Bone marrow (tissue), 2 donors: ENCODE measurements around the gene TUBB8.
"Not testable (repeated sequence)": the region's sequence is repeated elsewhere in the genome, so short reads cannot be mapped to it uniquely, and the experiment has no call there.

Source experiments
- DNase-seq, 2 donors: peaks; one replicate each; lab custom pipeline; 2025; lab: John Stamatoyannopoulos, UW

The TUBB8 gene

DNA sequence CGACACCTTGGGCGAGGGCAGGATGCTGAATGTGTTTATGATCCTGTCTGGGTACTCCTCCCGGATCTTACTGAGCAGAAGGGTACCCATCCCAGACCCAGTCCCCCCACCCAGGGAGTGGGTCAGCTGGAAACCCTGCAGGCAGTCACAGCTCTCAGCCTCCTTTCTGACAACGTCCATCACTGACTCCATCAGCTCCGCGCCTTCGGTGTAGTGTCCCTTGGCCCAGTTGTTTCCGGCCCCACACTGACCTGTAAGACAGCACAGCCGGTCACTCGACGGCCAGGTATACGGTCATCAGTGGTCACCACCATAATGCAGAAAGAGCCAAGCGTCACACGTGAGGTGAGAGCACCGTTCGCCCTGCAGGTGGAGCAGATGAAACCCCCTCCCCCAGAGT, 1.2 kb downstream of the TUBB8 start:
- not testable (repeated sequence) for DNase-seq

DNA sequence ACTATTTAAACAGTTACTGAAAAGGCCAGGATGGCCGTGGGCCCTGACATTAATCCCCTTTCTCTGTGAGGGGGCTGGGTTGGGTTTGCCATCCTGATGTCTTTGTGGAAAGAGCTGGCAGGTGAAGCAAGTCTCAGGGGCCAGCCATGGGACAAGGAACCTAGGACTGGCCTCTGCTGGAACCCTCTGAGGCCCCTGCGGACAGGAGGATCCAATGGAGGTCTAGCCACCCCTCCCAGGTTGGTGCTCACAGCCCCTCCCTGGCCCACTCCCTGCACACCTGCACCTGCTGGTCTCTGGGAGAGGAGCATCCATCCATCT, 35.8 kb downstream of the TUBB8 start:
- not testable (repeated sequence) for DNase-seq

- not testable (repeated sequence) for DNase-seq
Measured at GRCh38 chr10:12444-13314, 36.4 kb downstream of the TUBB8 start.

DNA sequence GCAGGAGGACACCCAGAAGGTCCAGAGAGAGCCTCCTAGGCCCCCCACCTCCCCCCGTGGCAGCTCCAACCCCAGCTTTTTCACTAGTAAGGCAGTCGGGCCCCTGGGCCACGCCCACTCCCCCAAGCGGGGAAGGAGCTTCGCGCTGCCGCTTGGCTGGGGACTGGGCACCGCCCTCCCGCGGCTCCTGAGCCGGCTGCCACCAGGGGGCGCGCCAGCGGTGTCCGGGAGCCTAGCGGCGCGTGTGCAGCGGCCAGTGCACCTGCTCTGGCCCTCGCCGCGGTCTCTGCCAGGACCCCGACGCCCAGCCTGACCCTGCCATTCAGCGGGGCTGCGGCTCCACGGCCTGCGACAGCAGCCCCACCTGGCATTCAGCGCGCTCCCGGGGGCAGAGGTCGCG, 37.8 kb downstream of the TUBB8 start:
- DNase-seq = not testable (repeated sequence)

DNA sequence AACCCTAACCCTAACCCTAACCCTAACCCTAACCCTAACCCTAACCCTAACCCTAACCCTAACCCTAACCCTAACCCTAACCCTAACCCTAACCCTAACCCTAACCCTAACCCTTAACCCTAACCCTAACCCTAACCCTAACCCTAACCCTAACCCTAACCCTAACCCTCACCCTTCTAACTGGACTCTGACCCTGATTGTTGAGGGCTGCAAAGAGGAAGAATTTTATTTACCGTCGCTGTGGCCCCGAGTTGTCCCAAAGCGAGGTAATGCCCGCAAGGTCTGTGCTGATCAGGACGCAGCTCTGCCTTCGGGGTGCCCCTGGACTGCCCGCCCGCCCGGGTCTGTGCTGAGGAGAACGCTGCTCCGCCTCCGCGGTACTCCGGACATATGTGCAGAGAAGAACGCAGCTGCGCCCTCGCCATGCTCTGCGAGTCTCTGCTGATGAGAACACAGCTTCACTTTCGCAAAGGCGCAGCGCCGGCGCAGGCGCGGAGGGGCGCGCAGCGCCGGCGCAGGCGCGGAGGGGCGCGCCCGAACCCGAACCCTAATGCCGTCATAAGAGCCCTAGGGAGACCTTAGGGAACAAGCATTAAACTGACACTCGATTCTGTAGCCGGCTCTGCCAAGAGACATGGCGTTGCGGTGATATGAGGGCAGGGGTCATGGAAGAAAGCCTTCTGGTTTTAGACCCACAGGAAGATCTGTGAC, 38.7 kb downstream of the TUBB8 start:
- DNase-seq = not testable (repeated sequence)
